GM12878 (cell line): Measurements from ENCODE around the gene IFT122. TPM values are rescaled to one million over a fixed set of nuclear protein-coding genes. Genes with fewer than 3 reads are reported as not detected.

Source experiments
- ATAC-seq: fragments of 200-7000 bp; cut with Tn5 transposase; 3 replicates; pipeline ENCODE4 v1.9.1; 2020; ENCODE audit warnings: mild to moderate bottlenecking, moderate library complexity
- BruUV-seq: library from RNA; stranded (reverse); fragments of 400-500 nt; replicated peaks from 2 replicates; lab custom pipeline; 2021; lab: Mats Ljungman, UMichigan
- CTCF ChIA-PET: fragments of 300-600 bp; sonication (Branson Sonifier 250); formaldehyde crosslinking; extraction: SDS; loops from one replicate; lab custom pipeline; 2021; ENCODE audit warnings: inconsistent platforms; lab: Yijun Ruan, JAX
- POLR2A ChIA-PET: fragments of 350-600 bp; formaldehyde crosslinking; extraction: SDS; loops from one replicate; lab custom pipeline; 2021; ENCODE audit warnings: inconsistent platforms; lab: Charles Lee
- RAD21 ChIA-PET: fragments of 300-600 bp; sonication (Branson Sonifier 250); formaldehyde crosslinking; loops from one replicate; lab custom pipeline; 2023; ENCODE audit warnings: antibody characterized with exemption; ENCODE audit not compliant: unreplicated experiment; lab: Charles Lee
- SMC1A ChIA-PET: fragments of 300-600 bp; sonication (Branson Sonifier 250); formaldehyde crosslinking; loops from one replicate; lab custom pipeline; 2023; ENCODE audit not compliant: unreplicated experiment, uncharacterized antibody; lab: Charles Lee
- DNase-seq: peaks from one replicate; pipeline ENCODE4 v3.0.0-alpha.2; 2011; ENCODE audit warnings: low read depth, low spot score
- FAIRE-seq: peaks from 3 replicates; lab custom pipeline; 2011; peaks lifted over from hg19 to GRCh38; lab: Jason Lieb, UNC
- H2AFZ ChIP-seq: 2 replicates; pipeline ENCODE4 v1.6.0; 2011; ENCODE audit warnings: low read depth, low read length, control low read depth; ENCODE audit not compliant: control insufficient read depth
- H3K27ac ChIP-seq: 2 replicates; pipeline ENCODE4 v1.5.1; 2011; ENCODE audit warnings: control low read depth; ENCODE audit not compliant: control insufficient read depth, insufficient read depth
- H3K27me3 ChIP-seq, 2 experiments: replicated peaks in 1 of 2; 2 replicates each; pipeline versions ENCODE4 v1.6.0 to v1.6.1; 2011; ENCODE audit warnings: low read length in 1 of 2; ENCODE audit not compliant: control insufficient read depth in 2 of 2, insufficient read depth in 2 of 2
- H3K36me3 ChIP-seq, 2 experiments: 2 replicates each; pipeline ENCODE4 v1.5.1; 2011; ENCODE audit warnings: low read length in 1 of 2; ENCODE audit not compliant: control insufficient read depth in 2 of 2, insufficient read depth in 2 of 2
- H3K4me1 ChIP-seq: 2 replicates; pipeline ENCODE4 v1.6.1; 2011; ENCODE audit warnings: mild to moderate bottlenecking, low read length, moderate library complexity, mixed read lengths; ENCODE audit not compliant: control insufficient read depth, insufficient read depth
- H3K4me2 ChIP-seq: 2 replicates; pipeline ENCODE4 v1.6.0; 2011; ENCODE audit warnings: control low read depth; ENCODE audit not compliant: control insufficient read depth, insufficient read depth
- H3K4me3 ChIP-seq: fragments of 200-600 bp; sonication (generic); 2 replicates; pipeline ENCODE4 v1.5.1; 2016
- H3K79me2 ChIP-seq: 2 replicates; pipeline ENCODE4 v1.6.0; 2011; ENCODE audit warnings: low read length; ENCODE audit not compliant: control insufficient read depth, insufficient read depth
- H3K9ac ChIP-seq: 2 replicates; pipeline ENCODE4 v1.8.0; 2011; ENCODE audit warnings: low read length, control low read depth, mixed read lengths; ENCODE audit not compliant: control insufficient read depth, insufficient read depth
- H3K9me3 ChIP-seq: replicated peaks from 3 replicates; pipeline ENCODE4 v1.5.1; 2011; ENCODE audit warnings: mild to moderate bottlenecking, low read length; ENCODE audit not compliant: control insufficient read depth, insufficient read depth
- H4K20me1 ChIP-seq: 2 replicates; pipeline ENCODE4 v1.6.0; 2011; ENCODE audit not compliant: control insufficient read depth, insufficient read depth
- CBFB ChIP-seq: IDR thresholded peaks from 2 replicates; pipeline ENCODE4 v1.6.1; 2016; ENCODE audit warnings: antibody characterized with exemption, low read depth
- CEBPB ChIP-seq, 2 experiments: fragments of 150-350 bp in 1 of 2; IDR thresholded peaks; 2 replicates each; pipeline ENCODE4 v1.6.1; 2012 to 2014; ENCODE audit warnings: low read depth in 2 of 2, low read length in 2 of 2, borderline replicate concordance in 1 of 2, inconsistent platforms in 1 of 2
- NFIC ChIP-seq: IDR thresholded peaks from 2 replicates; pipeline ENCODE4 v1.6.1; 2012; ENCODE audit warnings: low read depth, mild to moderate bottlenecking, inconsistent platforms, low read length, moderate library complexity
- NFYA ChIP-seq: IDR thresholded peaks from 2 replicates; pipeline ENCODE4 v1.6.1; 2011; ENCODE audit warnings: low read depth, mild to moderate bottlenecking, low read length, improper control_type of control experiment, borderline replicate concordance
- PAX5 ChIP-seq: IDR thresholded peaks from 2 replicates; pipeline ENCODE4 v1.6.1; 2011; ENCODE audit warnings: low read depth, low read length, borderline replicate concordance
- PAX8 ChIP-seq: fragments of 450-650 bp; IDR thresholded peaks from 2 replicates; pipeline ENCODE4 v1.6.1; 2017; ENCODE audit warnings: mild to moderate bottlenecking, moderate library complexity
- POLR2A ChIP-seq: IDR thresholded peaks from 2 replicates; pipeline ENCODE4 v1.6.1; 2011; ENCODE audit warnings: low read depth, mild to moderate bottlenecking, low read length
- RAD51 ChIP-seq: fragments of 450-650 bp; IDR thresholded peaks from 2 replicates; pipeline ENCODE4 v1.6.1; 2016; ENCODE audit warnings: moderate library complexity, mild to moderate bottlenecking, inconsistent platforms
- STAT3 ChIP-seq: IDR thresholded peaks from 2 replicates; pipeline ENCODE4 v1.6.1; 2011; ENCODE audit warnings: low read depth, low read length, improper control_type of control experiment
- TAF1 ChIP-seq: IDR thresholded peaks from 2 replicates; pipeline ENCODE4 v1.6.1; 2011; ENCODE audit warnings: mild to moderate bottlenecking, low read depth, low read length, borderline replicate concordance
- TCF3 ChIP-seq: IDR thresholded peaks from 2 replicates; pipeline ENCODE4 v1.6.1; 2012; ENCODE audit warnings: low read depth, mild to moderate bottlenecking, low read length, borderline replicate concordance; ENCODE audit not compliant: insufficient read depth
- TCF7 ChIP-seq: IDR thresholded peaks from 2 replicates; pipeline ENCODE4 v1.6.1; 2014; ENCODE audit warnings: antibody characterized with exemption, borderline replicate concordance
- YBX1 ChIP-seq: fragments of 450-650 bp; IDR thresholded peaks from 2 replicates; pipeline ENCODE4 v1.6.1; 2016; ENCODE audit warnings: antibody characterized with exemption
- in situ Hi-C: fragments of 300-500 bp; cut with MboI; formaldehyde crosslinking; loops from 9 replicates; pipeline ENCODE4 v1.14.3; 2018; ENCODE audit warnings: mixed read lengths
- intact Hi-C: fragments of 100-400 bp; cut with micrococcal nuclease; formaldehyde crosslinking; loops from one replicate; pipeline ENCODE4 v1.14.2; 2022; ENCODE audit not compliant: unreplicated experiment
- polyA plus RNA-seq, 11 experiments: library from polyadenylated mRNA; depleted of rRNA in 4 of 11; unstranded in 6 of 11; stranded (reverse) in 5 of 11; fragments of >200 nt; fragmentation: Nextera tagmentation in 4 of 11; fragmentation: Illumina TruSeq in 1 of 11; extraction: Ambion mirVana in 4 of 11; extraction: Trizol in 1 of 11; gene quantifications; 1 replicate in 1 of 11; 2 replicates in 10 of 11; pipeline versions ENCODE4 v1.2.1 to v1.2.3, GENCODE V29; 2011 to 2016; ENCODE audit warnings: inconsistent platforms in 2 of 11, missing spikeins in 2 of 11, low read depth in 1 of 11
- total RNA-seq, 4 experiments: library from RNA; depleted of rRNA in 3 of 4; stranded (reverse); fragments of >200 nt in 3 of 4; fragmentation: Illumina TruSeq in 1 of 4; extraction: Trizol in 1 of 4; gene quantifications; 2 replicates each; pipeline versions ENCODE4 v1.2.1 to v1.2.3, GENCODE V29; 2013 to 2021

IFT122 gene
- total and polyA plus RNA-seq, 10 of the 15 experiments (the other 5 are each of a cell fraction or from before 2014, with no cell fraction given), result 1.8 to 19.2 (median 8.4) TPM

- H3K4me1 ChIP-seq, result no peaks in the 10 kb centered on the region
- RAD21 ChIA-PET, result interaction anchor here (0.7 kb wide), 1 partner anchor 11 kb away, joined by 3 read pairs; no protein-coding TSS in a partner anchor
- no peak for DNase-seq
- CTCF ChIA-PET, result no interaction called here
- TF ChIP-seq TAF1, result no peak
- no peak for TF ChIP-seq PAX8
- TF ChIP-seq TCF7, result no peak
- no peak for TF ChIP-seq YBX1
- no peak for TF ChIP-seq CEBPB (IDR thresholded peaks at IDR 0.05; ENCODE audit: borderline replicate concordance in 1 of 2, low read depth in 2 of 2, low read length in 2 of 2)
- no peak for TF ChIP-seq STAT3
- TF ChIP-seq NFYA, result no peak
- TF ChIP-seq TCF3, result no peak
- TF ChIP-seq CBFB, result no peak
- no peak for TF ChIP-seq NFIC
- TF ChIP-seq RAD51, result no peak
- TF ChIP-seq POLR2A, result no peak
- no peak for TF ChIP-seq PAX5
- TF ChIP-seq, all 136 proteins: peak for 0
- H3K9ac ChIP-seq, result no peak overlapping the region
- no peak overlapping the region for H2AFZ ChIP-seq
- intact Hi-C loops, result no loop called here
- BruUV-seq, result no TSS peak
- FAIRE-seq, result no peak
- no peak overlapping the region for H3K4me3 ChIP-seq
- H4K20me1 ChIP-seq, result no peaks in the 10 kb centered on the region
- ATAC-seq, result no peak
- H3K36me3 ChIP-seq, result no peaks in the 10 kb centered on the region; a peak in 1 of 4 replicates
- POLR2A ChIA-PET, result no interaction called here
- H3K27me3 ChIP-seq, result no peaks in the 10 kb centered on the region
- SMC1A ChIA-PET, result no interaction called here
- in situ Hi-C loops, result no loop called here
- H3K9me3 ChIP-seq, result no peaks in the 10 kb centered on the region
- H3K27ac ChIP-seq, result no peak overlapping the region
- H3K79me2 ChIP-seq, result no peaks in the 10 kb centered on the region
- no peak overlapping the region for H3K4me2 ChIP-seq
Observed at GRCh38 chr3:129512595-129512994, 72.6 kb downstream of the IFT122 start.
